Left cardiac atrium (tissue), 4 donors: ENCODE data around the gene CCDC13. TPM values are rescaled to one million over a fixed set of nuclear protein-coding genes. Genes with fewer than 3 reads are reported as not detected.

Experiments used
- ATAC-seq, 2 donors: fragments of 200-7000 bp; cut with Tn5 transposase; one replicate each; pipeline ENCODE4 v1.9.1; 2020; ENCODE audit warnings: mild to moderate bottlenecking in 2 of 2, moderate library complexity in 2 of 2
- DNase-seq: peaks from one replicate; pipeline ENCODE4 v3.0.0-alpha.2; 2020
- intact Hi-C, 2 donors: fragments of 100-400 bp; cut with DNase I; formaldehyde crosslinking; loops; one replicate each; pipeline versions ENCODE4 v1.14.1 to v1.15.1; 2022 to 2023
- total RNA-seq, 2 donors: library from RNA; stranded (reverse); fragmentation: NEBNext Ultra II Directional; extraction: Animal tissue kit (Norgen Biotek cat#: 25700); gene quantifications; one replicate each; pipeline ENCODE4 v1.2.1, GENCODE V29; 2021
- donor health status: DM: no; HTN: yes; CAD: no.
- donor health status: DM: no; HTN: yes; CAD: no; lungs with severe emphysema.
- donor health status: DM: yes; HTN: yes; CAD: no.
- donor health status: Dilated cardiomyopathy.

Gene CCDC13
- total RNA-seq, 2 donors from 2014 or later = 1.0 TPM; not detected in 1

DNA sequence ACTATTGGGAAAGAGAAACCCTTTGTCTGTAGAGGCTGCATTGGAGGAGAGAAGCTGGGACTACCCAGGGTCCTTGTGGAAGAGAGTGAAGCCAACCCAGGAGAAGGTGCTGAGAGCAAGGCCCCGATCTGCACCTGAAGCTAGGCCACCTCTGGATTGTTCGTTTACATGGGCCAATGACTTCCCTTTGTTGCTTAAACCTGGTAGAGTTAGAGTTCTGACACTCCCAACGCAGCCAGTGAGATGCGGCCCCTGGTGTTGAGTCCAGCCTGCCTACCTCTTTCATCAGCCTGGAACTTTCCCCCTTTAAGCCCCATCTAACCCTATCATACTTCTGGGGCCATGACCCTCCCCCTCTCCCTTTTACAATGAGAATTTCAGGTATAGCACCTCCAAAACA lies 30.8 kb downstream of the CCDC13 start:
- no peak for ATAC-seq
- intact Hi-C loops = loop anchor here in 1 of 2 donors (2.0 kb wide), 1 partner anchor 39 kb away; the partner anchor contains the start of gene HHATL
- DNase-seq = no peak

GRCh38 chr3:42741796-42742195 lies 31.3 kb downstream of the CCDC13 start:
- DNase-seq (no peak), ATAC-seq (no peak)
- intact Hi-C loops = loop anchor here in 1 of 2 donors (2.0 kb wide), 1 partner anchor 39 kb away; the partner anchor contains the start of gene HHATL

DNA sequence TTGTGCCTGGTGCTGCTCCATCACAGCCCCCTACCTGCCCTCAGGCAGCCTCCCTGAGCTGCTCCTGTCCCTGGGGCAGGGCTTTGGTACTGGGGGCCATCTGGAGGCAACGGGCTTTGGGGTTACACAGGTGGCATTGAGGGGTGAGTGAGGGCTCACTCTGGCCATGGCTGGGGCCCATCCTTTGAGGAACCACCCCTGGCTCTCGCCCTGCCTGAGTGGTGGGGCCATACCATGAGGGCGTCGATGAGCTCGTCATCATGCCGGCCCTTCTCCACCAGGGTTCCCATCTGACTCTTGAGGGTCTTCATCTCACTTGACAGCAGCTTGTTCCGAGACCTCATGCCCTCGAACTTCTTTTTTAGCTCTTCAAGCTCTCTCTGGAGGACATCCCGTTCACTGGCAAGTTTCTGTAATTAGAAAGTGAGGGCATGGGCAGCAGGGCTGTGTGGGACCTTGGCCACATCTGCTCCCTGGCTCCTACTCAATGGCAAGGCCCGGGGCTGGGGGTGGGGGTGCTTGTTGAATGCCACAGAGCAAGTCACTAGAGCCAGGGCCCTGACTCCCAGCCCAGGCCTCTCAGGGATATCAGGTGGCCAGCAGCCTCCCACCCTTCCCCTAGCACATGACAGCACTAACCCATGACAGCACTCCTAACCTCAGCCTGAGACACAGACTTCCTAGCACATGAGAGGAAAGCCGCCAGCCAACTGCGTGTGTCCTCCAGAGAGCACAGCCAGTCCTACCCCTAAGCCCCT lies 33.5 kb downstream of the CCDC13 start:
- intact Hi-C loops = no loop called here
- DNase-seq = peak; percentile 86
- peak; percentile 94 to 95 for ATAC-seq

DNA sequence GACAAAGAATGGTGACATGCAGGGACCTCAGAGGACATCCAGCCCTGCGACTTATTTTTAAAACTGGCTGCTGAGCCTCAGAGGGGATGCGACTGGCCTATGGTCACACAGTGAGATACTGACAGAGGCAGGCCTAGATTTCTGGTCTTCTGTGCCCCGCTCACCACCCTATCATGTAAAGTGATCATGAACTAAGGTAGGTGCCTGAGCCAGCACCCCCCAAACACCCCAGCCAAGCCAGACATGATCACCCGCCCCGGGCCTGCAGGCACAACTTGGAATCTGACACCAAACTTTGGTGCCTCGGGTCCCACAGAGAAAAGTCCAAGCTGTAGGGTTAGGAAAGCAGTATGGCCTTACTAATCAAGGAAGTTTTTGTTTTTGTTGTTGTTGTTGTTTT lies 36.5 kb downstream of the CCDC13 start:
- ATAC-seq (no peak), DNase-seq (no peak)
- intact Hi-C loops = no loop called here

DNA sequence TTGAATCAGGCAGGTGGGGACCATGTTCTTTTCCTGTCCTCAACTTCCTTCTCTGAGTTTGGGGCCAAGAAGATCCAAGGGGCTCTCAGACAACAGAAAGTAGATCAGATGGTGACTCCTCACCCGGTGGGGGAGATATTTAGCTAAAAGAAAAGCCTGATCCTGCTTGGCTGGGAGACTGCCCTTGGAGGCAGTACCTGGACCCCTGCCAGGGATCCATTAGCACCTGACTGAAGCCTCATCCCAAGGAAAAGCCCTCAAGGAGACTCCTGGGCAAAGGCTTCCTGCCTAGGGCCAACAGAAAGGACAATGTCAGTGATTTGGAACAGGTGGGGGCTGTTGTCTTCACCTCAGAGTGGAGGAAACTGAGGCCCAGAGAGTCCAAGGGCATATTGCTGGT lies 37.0 kb downstream of the CCDC13 start:
- intact Hi-C loops = no loop called here
- ATAC-seq = no peak
- no peak for DNase-seq

DNA sequence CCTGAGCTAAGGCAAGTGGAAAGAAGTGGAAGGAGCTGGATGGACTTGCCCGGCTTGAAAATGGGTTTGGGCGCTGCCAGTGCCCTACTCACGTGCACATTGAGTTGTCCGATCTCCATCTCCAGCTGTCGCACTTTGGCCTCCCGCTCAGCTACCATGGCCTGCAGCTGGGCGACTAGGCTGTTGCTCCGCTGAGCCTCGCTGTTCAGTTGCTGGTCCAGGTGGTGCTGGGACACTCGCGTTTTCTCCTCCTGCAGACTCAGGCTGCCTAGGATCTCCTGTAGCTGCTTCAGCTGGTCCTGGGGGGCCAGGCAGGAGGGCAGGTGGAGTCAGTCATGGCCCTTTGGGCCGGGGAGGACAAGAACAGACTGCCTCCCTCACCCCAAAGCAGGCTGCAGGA lies 37.4 kb downstream of the CCDC13 start:
- no peak for ATAC-seq

DNA sequence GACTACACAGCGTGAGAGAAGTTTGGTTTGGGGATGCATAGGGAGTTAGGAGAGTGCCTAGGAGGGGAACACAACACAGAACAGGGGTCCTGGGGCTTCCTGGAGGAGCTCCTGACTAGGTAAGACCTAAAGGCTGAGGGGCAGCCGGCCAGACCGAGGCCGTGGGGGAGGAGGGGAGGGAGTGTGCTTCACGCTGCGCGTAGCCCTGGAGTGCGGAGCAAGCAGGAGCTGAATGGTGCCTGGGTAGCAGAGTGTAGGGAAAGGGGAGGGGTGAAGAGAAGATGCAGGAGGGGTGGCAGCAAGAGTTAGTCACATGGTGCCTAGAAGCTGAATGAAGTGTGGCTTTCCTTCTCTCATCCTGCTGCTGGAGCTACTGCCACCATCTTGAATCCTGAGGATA lies 38.0 kb downstream of the CCDC13 start:
- intact Hi-C loops = no loop called here
- ATAC-seq (no peak), DNase-seq (no peak)

More for the DNA sequence above, 37.4 kb downstream of the CCDC13 start:
- DNase-seq = no peak
- intact Hi-C loops = no loop called here

DNA sequence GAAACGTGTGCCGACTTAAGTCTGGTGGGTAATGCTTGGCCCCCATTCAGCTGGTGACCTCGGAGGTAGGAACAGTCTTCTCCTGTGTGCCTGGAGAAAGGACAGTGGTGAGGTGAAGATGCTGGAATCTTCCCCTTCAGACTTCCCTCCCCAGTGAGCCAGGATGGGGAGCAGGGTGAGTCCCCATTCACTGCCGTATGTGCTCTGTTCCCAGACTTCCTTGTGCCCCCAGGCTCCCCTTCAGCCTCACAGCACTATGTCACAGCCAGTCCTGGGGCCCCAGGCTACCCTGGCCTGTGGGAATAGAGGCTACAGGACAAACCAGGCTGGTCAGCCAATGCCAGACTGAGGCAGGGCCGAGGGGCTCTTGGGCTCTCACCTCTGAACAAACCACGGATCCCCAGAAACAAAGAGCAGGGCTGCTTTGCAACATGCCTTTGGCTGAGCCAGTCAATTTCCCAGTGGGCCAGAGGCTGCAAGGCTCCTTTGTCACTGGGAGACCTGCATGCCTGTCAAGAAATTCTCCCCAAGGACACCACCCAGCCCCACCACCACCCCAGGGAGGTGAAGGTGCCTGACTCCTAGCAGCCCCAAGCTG lies 38.7 kb downstream of the CCDC13 start:
- ATAC-seq (no peak), DNase-seq (no peak)
- intact Hi-C loops = no loop called here

DNA sequence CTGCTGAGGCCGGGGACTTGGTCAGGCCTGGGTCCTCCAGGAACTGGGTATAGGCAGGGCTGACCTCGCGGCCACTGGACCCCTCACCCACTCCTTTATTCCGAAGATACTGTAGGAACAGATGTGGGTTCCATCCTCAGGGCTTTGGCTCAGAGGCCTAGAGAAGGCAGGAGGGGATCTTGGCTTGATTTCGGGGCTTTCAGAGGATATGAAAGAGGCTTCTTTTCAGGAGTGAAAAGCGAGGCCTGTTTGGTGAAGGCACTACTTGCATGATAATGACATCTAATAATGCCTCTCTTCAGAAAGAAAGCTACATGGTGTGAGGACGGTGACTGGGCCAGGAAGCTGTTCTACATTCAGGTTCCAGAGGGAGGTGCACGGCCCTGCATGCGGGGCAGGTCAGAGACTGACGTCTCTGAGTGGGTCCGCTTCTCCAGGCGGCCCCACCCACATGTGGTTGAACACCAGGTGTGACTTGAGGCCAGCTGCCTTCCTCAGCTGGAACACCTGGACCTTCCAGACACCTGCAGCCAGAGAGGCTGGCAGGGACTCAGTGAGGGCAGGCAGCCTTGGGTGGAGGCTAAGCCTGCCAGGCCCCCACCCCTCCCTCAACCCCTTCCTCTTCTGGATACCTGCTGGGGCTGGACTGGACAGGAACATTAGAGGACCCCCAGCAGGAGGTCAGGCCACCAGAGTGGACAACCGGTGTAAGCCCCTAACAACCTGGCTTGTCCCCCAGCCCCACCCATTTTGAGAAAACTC lies 39.4 kb downstream of the CCDC13 start:
- DNase-seq (no peak), ATAC-seq (no peak)
- intact Hi-C loops = no loop called here

- DNase-seq (no peak), ATAC-seq (no peak)
- intact Hi-C loops = no loop called here
Measured at GRCh38 chr3:42732829-42733459, 40.1 kb downstream of the CCDC13 start.

GRCh38 chr3:42732196-42732828 lies 40.7 kb downstream of the CCDC13 start:
- intact Hi-C loops = no loop called here
- ATAC-seq (peak in 1 of 2 donors; percentile 22), DNase-seq (no peak)

DNA sequence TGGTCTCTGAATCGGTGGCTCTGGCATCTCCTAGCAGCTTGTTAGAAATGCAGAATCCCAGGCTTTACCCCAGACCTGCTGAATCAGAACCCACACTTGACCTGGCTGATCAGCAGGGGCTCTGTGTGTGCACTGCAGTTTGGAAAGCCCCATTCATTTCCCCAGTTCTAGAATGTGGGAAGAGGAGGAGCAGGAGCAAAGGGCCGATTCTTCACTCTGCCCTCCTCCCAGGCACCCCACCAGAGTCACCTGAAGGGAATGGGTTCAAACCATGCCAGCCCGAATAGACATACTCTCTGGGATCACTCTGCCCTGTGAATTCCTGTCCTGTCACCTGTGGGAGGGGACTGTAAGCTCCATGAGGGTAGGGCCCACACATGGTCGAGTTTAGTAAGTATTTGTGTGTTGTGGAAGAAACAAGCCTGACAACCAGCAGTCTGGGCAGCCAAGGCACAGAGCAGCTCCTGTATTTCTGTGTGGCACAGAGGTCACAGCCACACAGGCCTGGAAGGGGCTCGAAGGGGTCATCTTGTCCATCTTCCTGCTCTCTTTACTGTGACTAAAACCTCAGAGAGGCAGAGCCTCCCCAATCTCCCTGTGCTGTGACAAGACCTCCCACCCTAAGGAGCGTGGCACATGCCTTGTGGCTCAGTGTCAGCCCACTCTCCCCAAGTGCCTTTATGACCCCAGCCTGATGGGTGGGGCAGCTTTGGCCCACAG lies 41.4 kb downstream of the CCDC13 start:
- intact Hi-C loops = no loop called here
- ATAC-seq (no peak), DNase-seq (no peak)

GRCh38 chr3:42730706-42731420 lies 42.2 kb downstream of the CCDC13 start:
- ATAC-seq (no peak), DNase-seq (no peak)
- intact Hi-C loops = no loop called here

GRCh38 chr3:42730294-42730693 lies 42.8 kb downstream of the CCDC13 start:
- ATAC-seq (no peak), DNase-seq (no peak)
- intact Hi-C loops = no loop called here

GRCh38 chr3:42729404-42730145 lies 43.5 kb downstream of the CCDC13 start:
- ATAC-seq = peak; percentile 27 to 62
- intact Hi-C loops = no loop called here
- DNase-seq = no peak

- DNase-seq = no peak
- no peak for ATAC-seq
- intact Hi-C loops = no loop called here
Measured at GRCh38 chr3:42728668-42729364, 44.2 kb downstream of the CCDC13 start.

DNA sequence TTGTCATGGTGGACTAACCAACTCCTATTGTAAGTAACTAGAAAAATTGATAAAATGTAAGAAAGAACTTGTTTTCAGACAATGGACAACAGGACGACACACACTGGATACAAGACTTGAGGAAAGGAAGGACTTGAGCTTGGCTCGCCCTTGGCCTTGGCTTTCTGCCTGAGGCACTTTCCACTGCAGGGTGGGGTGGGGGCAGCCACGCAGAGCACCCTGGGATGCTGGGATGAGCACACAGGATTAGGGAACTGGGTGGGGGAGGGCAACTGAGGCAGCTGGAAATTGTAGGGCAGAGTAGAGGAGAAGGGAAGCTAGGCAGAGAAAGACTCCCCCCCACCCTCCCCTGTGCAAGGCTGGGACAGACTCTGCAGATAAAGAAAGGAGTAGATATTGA lies 45.0 kb downstream of the CCDC13 start:
- DNase-seq (peak; percentile 58), ATAC-seq (peak in 1 of 2 donors; percentile 76)
- intact Hi-C loops = no loop called here
